HEK293T (cell line): ENCODE measurements around the gene ADAMTSL2.

Experiments
- BHLHE40 ChIP-seq: fragments of 450-650 bp; IDR thresholded peaks from 2 replicates; pipeline ENCODE4 v1.6.1; 2016; ENCODE audit warnings: mild to moderate bottlenecking, moderate library complexity, borderline replicate concordance
- CTBP1 ChIP-seq: fragments of 450-650 bp; IDR thresholded peaks from 2 replicates; pipeline ENCODE4 v1.6.1; 2016; ENCODE audit warnings: borderline replicate concordance
- ELF4 ChIP-seq: fragments of 450-650 bp; IDR thresholded peaks from 2 replicates; pipeline ENCODE4 v1.6.1; 2017; ENCODE audit warnings: antibody characterized with exemption
- FOXK2 ChIP-seq: fragments of 450-650 bp; IDR thresholded peaks from 2 replicates; pipeline ENCODE4 v1.6.1; 2016; ENCODE audit warnings: mild to moderate bottlenecking
- FOXM1 ChIP-seq: fragments of 450-650 bp; IDR thresholded peaks from 2 replicates; pipeline ENCODE4 v1.6.1; 2017; ENCODE audit warnings: mild to moderate bottlenecking, borderline replicate concordance
- HDGF ChIP-seq: fragments of 450-650 bp; IDR thresholded peaks from 2 replicates; pipeline ENCODE4 v1.6.1; 2017; ENCODE audit warnings: antibody characterized with exemption, borderline replicate concordance
- L3MBTL2 ChIP-seq: fragments of 450-650 bp; conservative IDR thresholded peaks from 2 replicates; pipeline ENCODE4 v1.6.1; 2016; ENCODE audit warnings: mild to moderate bottlenecking
- LEF1 ChIP-seq: fragments of 450-650 bp; IDR thresholded peaks from 2 replicates; pipeline ENCODE4 v1.6.1; 2017; ENCODE audit warnings: mild to moderate bottlenecking, borderline replicate concordance
- NFRKB ChIP-seq: fragments of 450-650 bp; IDR thresholded peaks from 2 replicates; pipeline ENCODE4 v1.6.1; 2016; ENCODE audit warnings: mild to moderate bottlenecking, moderate library complexity
- SP1 ChIP-seq: fragments of 450-650 bp; IDR thresholded peaks from 2 replicates; pipeline ENCODE4 v1.6.1; 2017
- SUZ12 ChIP-seq: fragments of 450-650 bp; IDR thresholded peaks from 2 replicates; pipeline ENCODE4 v1.6.1; 2016; ENCODE audit warnings: mild to moderate bottlenecking
- ZNF384 ChIP-seq: fragments of 450-650 bp; IDR thresholded peaks from 2 replicates; pipeline ENCODE4 v1.6.1; 2016
- TF ChIP-seq, protein P1 (sequence below): fragments of 450-650 bp; IDR thresholded peaks from 2 replicates; pipeline ENCODE4 v1.6.1; 2016

DNA sequence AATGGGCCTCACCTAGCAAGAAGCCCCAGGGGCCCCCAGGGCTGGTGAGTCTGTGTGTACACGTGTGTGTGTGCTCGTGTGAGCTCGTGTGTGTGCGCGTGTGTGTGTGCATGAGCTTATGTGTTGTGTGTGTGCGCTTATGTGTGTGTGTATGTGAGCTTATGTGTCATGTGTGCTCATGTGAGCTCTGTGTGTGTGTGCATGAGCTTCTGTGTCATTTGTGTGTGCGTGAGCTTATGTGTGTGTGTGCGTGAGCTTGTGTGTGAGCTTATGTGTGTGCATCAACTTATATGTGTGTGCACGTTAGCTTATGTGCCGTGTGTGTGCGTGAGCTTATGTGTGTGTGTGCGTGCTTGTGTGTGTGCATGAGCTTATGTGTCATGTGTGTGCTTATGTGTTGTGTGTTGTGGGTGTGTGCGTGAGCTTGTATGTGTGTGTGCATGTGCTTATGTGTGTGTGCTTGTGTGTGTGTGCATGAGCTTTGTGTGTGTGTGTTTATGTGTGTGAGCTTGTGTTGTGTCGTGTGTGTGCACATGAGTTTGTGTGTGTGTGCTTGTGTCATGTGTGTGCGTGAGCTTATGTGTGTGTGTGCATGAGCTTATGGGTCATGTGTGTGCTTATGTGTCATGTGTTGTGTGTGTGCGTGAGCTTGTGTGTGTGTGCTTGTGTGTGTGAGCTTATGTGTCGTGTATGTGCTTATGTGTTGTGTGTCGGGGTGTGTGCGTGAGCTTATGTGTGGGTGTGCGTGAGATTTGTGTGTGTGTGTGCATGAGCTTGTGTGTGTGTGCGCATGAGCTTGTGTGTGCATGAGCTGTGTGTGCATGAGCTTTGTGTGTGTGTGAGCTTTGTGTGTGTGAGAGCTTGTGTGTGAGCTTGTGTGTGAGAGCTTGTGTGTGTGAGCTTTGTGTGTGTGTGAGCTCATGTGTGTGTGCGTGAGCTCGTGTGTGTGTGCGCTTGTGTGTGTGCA, 38.9 kb upstream of the ADAMTSL2 start:
- no peak for TF ChIP-seq NFRKB
- no peak for TF ChIP-seq SP1
- no peak for TF ChIP-seq FOXM1
- TF ChIP-seq ELF4 = no peak
- TF ChIP-seq LEF1 = no peak
- TF ChIP-seq FOXK2 = no peak
- TF ChIP-seq CTBP1 = no peak
- TF ChIP-seq HDGF = no peak
- TF ChIP-seq SUZ12 = no peak
- no peak for TF ChIP-seq BHLHE40
- TF ChIP-seq ZNF384 = no peak
- TF ChIP-seq L3MBTL2 = no peak
- TF ChIP-seq, protein P1, sequence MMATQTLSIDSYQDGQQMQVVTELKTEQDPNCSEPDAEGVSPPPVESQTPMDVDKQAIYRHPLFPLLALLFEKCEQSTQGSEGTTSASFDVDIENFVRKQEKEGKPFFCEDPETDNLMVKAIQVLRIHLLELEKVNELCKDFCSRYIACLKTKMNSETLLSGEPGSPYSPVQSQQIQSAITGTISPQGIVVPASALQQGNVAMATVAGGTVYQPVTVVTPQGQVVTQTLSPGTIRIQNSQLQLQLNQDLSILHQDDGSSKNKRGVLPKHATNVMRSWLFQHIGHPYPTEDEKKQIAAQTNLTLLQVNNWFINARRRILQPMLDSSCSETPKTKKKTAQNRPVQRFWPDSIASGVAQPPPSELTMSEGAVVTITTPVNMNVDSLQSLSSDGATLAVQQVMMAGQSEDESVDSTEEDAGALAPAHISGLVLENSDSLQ = no peak
